PFSK-1 (cell line): ENCODE results near the gene C1orf56.

ENCODE experiments used
- FOXP2 ChIP-seq: optimal IDR thresholded peaks from 2 replicates; pipeline ENCODE3; 2011; ENCODE audit warnings: borderline replicate concordance, control low read depth, inconsistent platforms; ENCODE audit not compliant: insufficient read depth; ENCODE audit errors: extremely low read length, extremely low read depth
- POLR2AphosphoS5 ChIP-seq: IDR thresholded peaks from 2 replicates; pipeline ENCODE4 v1.6.1; 2012; ENCODE audit warnings: low read depth, mild to moderate bottlenecking, control low read depth, low read length, moderate library complexity
- REST ChIP-seq, 2 experiments: IDR thresholded peaks; 2 replicates each; pipeline versions ENCODE4 v1.6.1 to v1.8.0; 2011 to 2012; ENCODE audit warnings: low read depth in 2 of 2, low read length in 2 of 2, control low read depth in 1 of 2, inconsistent platforms in 1 of 2, mild to moderate bottlenecking in 1 of 2, moderate library complexity in 1 of 2; ENCODE audit not compliant: insufficient read depth in 1 of 2
- SIN3A ChIP-seq: IDR thresholded peaks from 2 replicates; pipeline ENCODE4 v1.6.1; 2012; ENCODE audit warnings: mild to moderate bottlenecking, low read length, moderate library complexity, borderline replicate concordance; ENCODE audit not compliant: insufficient read depth
- TAF1 ChIP-seq: IDR thresholded peaks from 2 replicates; pipeline ENCODE4 v1.6.1; 2012; ENCODE audit warnings: low read length, control low read depth, borderline replicate concordance; ENCODE audit not compliant: insufficient read depth

Gene C1orf56

GRCh38 chr1:151037032-151037431 is 10.5 kb upstream of the C1orf56 start:
- no peak for TF ChIP-seq POLR2AphosphoS5
- TF ChIP-seq TAF1 = no peak
- TF ChIP-seq FOXP2 = no peak
- no peak for TF ChIP-seq SIN3A
- no peak for TF ChIP-seq REST (IDR thresholded peaks at IDR 0.05; ENCODE audit: insufficient read depth in 1 of 2, low read depth in 2 of 2, low read length in 2 of 2)

- no peak for TF ChIP-seq TAF1
- TF ChIP-seq REST (IDR thresholded peaks at IDR 0.05; ENCODE audit: insufficient read depth in 1 of 2, low read depth in 2 of 2, low read length in 2 of 2) = no peak
- no peak for TF ChIP-seq FOXP2
- TF ChIP-seq POLR2AphosphoS5 = no peak
- no peak for TF ChIP-seq SIN3A
Observed at GRCh38 chr1:151039521-151039920, 8.0 kb upstream of the C1orf56 start.

- TF ChIP-seq SIN3A (no peak), REST (IDR thresholded peaks at IDR 0.05; ENCODE audit: insufficient read depth in 1 of 2, low read depth in 2 of 2, low read length in 2 of 2) (no peak), POLR2AphosphoS5 (no peak), FOXP2 (no peak), TAF1 (no peak)
Observed at GRCh38 chr1:151043163-151043562, 4.4 kb upstream of the C1orf56 start.

GRCh38 chr1:151047925-151048644 is 534 bp downstream of the C1orf56 start:
- TF ChIP-seq FOXP2 (peak; percentile 60), POLR2AphosphoS5 (peak; percentile 17; the same call in 1 of the 2 replicates), REST (IDR thresholded peaks at IDR 0.05; ENCODE audit: insufficient read depth in 1 of 2, low read depth in 2 of 2, low read length in 2 of 2) (no peak), TAF1 (0 out of 2 replicates have a peak, but pooled peaks have one; percentile 1)

GRCh38 chr1:151048645-151049032 is 1.1 kb downstream of the C1orf56 start:
- TF ChIP-seq FOXP2 (no peak), TAF1 (no peak)
